GM12878 (cell line): ENCODE data around the gene GRB10.

Source experiments
- CTCF ChIP-seq, 3 experiments: IDR thresholded peaks in 2 of 3; conservative IDR thresholded peaks in 1 of 3; 2 replicates each; pipeline ENCODE4 v1.5.1; 2011; ENCODE audit warnings: low read depth in 3 of 3, low read length in 3 of 3, mild to moderate bottlenecking in 3 of 3, control low read depth in 2 of 3, moderate library complexity in 2 of 3, inconsistent platforms in 1 of 3, mixed read lengths in 1 of 3; ENCODE audit not compliant: control insufficient read depth in 2 of 3, insufficient read depth in 1 of 3; ENCODE audit errors: extremely low read depth in 1 of 3
- RFX5 ChIP-seq: IDR thresholded peaks from 2 replicates; pipeline ENCODE4 v1.6.1; 2011; ENCODE audit warnings: low read depth, low read length, improper control_type of control experiment
- SMAD1 ChIP-seq: fragments of 450-650 bp; IDR thresholded peaks from 2 replicates; pipeline ENCODE4 v1.6.1; 2018; ENCODE audit warnings: mild to moderate bottlenecking, low read depth; ENCODE audit not compliant: partially characterized antibody
- TARDBP ChIP-seq: IDR thresholded peaks from 2 replicates; pipeline ENCODE4 v1.6.1; 2016; ENCODE audit warnings: borderline replicate concordance
- USF2 ChIP-seq: IDR thresholded peaks from 2 replicates; pipeline ENCODE4 v1.6.1; 2011; ENCODE audit warnings: low read depth, low read length, improper control_type of control experiment, borderline replicate concordance
- ZBTB33 ChIP-seq: fragments of 450-650 bp; IDR thresholded peaks from 2 replicates; pipeline ENCODE4 v1.6.1; 2017; ENCODE audit warnings: mild to moderate bottlenecking

- TF ChIP-seq CTCF (IDR thresholded peaks at IDR 0.05 in 2 of 3, conservative IDR thresholded peaks at IDR 0.05 in 1 of 3; ENCODE audit: control insufficient read depth in 2 of 3, extremely low read depth in 1 of 3, insufficient read depth in 1 of 3, low read depth in 3 of 3, low read length in 3 of 3) (no peak), ZBTB33 (no peak), SMAD1 (no peak), USF2 (no peak), RFX5 (no peak), TARDBP (no peak)
These were observed 28.0 kb downstream of the GRB10 start for GRCh38 chr7:50754684-50755083.
